ENCODE results near the gene TRPV2.
"Not testable (repeated sequence)": the region's sequence is repeated elsewhere in the genome, so short reads cannot be mapped to it uniquely, and the experiment has no call there.

Gene TRPV2

DNA sequence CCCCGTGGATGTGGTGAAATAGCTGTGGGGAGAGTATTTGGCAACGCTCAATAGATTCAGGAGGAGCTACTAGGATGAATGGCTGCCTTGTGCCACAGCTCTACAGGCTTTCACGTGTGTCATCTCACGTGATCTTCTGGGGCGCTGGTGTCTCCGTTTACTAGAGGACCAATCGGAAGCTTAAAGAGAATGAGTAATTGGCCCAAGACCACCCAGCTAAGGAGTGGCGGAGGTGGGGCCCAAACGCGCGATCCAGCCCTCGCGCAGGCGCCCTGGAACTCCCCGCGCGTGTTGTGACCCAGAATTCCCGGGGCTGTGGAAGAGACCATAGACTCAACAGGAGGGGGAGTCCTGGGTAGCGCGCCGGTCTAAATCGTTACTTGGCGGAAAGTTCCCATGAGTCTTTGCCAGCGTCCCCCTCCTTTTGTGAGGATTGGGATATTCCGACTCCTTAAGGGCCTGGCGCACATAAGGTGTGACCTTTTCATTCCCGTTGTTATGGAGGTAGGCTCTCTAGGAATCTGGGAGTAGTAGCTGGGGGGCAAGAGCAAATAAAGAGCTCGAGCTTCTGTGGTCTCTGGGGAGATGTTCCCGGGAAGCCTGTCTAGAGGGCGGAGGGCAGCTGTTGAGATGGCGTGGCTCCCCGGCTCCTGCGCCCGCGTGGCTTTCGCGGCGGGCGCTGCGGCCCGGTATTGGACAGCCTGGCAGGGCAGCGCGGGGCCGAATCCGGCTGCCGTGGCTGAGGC lies 23.4 kb downstream of the TRPV2 start:
- DNase-seq: peak; percentile 80 to 99 (median 97)

DNA sequence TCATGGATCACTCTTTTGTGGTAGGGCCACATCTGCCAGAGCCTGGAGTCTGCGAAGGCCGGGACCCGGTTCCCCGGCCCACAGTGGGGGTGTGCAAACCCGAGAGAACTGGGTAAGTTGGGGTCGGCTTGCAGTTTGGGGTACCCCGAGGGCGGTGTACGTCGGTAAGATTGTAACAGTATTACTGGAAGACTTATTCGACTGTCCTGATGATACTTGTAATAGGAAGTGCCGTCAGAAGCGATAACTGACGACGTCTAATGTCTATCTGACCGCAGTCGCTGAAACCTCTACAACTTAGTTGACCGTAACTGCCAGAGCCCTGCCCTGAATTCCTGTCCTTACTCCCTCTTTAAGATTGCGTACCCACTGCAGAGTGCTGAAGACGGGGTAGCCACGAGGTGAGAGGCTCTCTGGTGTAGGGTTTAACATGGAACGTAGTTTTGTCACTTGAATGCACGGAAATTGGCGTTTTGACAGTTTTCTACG lies 24.0 kb downstream of the TRPV2 start:
- peak in 1 of 14 donors; percentile 41 for DNase-seq

DNA sequence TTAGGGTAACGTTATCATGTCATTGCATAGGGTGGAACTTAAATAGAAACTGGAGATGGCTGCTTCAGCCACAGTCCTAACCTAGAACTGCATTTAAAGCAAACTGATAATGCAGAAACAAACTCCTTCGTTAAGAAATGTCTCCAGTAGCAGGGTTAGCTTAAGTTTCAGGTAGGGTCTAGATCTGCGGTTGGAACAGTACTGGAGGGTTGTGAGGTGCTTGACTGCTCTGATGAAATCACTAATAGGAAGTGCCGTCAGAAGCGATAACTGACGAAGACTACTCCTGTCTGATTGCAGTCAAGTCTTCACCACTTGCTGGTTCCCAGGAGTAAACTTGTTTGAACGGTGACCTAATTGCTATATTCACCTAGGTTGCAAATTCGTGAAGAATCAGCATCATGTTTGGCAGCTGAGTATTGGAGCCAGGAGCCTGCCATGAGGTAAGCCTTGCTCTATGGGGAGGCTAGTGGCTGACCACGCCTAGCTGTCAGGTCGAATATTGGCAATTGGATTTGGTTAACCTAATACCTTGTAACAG lies 24.5 kb downstream of the TRPV2 start:
- no peak for DNase-seq

DNA sequence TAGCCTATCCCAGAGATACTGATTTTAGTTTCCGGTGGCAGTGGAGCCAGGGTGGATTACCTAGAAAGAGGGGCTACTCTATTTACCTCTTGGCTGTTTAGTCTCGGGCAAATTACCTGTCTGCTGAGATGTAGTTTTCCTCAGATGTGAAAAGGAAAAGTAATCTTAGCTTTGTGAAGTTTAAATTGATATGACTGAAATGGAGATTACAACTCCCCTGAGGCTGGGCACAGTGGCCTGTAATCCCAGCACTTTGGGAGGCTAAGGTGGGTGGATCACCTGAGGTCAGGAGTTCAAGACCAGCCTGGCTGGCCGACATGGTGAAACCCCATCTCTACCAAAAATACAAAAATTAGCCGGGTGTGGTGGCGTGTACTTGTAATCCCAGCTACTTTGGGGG lies 25.0 kb downstream of the TRPV2 start:
- DNase-seq: not testable (repeated sequence)

DNA sequence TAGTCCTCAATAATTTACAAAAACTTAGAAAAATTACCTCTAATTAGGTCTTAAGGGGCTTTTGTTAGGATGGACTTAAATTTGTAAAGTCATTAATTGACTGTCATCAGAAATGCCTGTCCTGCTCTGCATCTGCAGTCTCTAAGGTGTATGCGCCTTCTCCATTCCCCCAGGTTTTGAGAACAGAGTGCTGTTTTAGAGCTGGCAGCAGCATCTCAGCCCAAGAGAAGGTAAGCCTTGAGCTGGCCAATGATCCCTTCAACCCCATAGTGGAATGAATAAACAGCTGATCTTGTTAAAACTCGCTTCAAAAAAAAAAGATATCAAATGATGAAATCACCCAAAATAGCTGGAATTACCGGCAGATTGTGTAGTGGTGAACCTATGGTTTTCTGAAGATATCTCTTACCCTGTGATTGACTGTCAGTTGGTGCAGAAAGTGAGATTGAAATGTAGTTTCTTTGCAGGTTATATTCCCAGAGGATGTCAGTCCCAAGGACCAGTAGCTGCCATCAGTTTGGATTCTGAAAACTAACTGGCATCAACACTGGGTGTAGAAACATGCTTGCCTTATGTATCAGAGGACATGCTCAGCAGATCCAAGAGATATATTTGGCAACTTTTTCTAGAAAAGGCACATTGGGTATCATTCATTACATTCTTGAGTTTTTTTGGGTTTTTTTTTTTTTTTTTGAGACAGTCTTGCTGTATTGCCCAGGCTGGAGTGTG lies 25.7 kb downstream of the TRPV2 start:
- DNase-seq: no peak

DNA sequence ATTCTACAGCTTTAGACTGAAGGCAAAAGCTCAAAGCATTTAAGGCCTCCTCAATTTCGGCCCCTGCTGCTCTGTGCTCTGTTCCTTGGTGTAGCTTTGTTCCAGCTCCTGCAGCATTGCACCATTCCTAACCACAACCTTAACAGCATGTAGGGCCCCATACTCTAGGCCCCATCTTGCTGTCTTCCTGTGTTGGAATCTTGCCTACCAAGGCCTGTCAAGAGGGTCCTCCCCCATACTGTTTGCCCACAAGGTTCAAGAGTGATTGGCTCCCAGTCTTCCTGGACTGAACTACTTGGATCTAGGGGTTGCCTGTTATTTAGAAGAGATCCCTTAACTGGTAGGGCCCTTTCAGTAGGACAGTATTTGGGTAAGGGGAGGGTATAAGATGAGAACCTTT lies 26.8 kb downstream of the TRPV2 start:
- DNase-seq: no peak

DNA sequence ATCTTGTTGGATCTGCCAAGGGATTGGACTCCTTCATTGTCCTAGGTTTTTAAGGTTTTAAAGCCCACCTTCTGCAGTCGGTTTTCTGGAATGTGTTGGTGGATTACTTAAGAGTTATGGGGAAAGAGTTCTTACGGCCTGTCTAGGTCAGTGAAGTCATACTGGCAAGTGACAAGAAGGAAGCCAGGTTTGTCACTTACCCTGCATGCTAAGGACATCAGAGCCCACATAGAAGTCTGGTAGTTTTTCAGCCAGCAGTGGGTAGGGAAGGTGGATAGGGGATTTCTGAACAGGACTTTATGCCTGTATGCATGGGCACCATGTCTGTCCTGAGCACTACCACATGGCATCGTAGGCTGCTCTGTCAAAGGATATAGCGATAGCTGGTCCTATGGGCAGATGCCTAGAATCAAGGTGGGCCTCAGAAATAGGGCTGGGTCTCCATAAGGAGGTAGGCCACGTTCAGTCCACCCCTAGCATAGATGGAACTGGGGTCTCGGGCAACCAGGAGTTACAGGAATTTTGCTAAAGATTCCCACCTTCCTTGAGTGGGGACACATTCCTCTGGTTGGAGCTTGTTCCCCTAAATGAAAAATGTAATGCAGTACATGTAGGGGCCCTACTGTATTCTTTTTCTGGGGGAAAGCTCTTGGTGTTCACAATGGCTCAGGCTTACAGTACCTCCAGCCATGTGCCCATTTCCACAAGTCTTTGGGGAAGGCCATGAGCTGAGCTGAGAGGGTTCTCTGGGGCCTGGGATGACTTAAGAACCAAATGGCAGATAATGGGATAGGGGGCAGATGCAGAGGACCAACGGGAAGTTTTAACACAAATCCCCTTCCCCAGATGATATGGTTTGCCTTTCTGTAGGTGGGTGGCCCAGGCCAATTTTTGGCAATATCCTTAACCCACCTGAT lies 27.5 kb downstream of the TRPV2 start:
- DNase-seq: no peak

DNA sequence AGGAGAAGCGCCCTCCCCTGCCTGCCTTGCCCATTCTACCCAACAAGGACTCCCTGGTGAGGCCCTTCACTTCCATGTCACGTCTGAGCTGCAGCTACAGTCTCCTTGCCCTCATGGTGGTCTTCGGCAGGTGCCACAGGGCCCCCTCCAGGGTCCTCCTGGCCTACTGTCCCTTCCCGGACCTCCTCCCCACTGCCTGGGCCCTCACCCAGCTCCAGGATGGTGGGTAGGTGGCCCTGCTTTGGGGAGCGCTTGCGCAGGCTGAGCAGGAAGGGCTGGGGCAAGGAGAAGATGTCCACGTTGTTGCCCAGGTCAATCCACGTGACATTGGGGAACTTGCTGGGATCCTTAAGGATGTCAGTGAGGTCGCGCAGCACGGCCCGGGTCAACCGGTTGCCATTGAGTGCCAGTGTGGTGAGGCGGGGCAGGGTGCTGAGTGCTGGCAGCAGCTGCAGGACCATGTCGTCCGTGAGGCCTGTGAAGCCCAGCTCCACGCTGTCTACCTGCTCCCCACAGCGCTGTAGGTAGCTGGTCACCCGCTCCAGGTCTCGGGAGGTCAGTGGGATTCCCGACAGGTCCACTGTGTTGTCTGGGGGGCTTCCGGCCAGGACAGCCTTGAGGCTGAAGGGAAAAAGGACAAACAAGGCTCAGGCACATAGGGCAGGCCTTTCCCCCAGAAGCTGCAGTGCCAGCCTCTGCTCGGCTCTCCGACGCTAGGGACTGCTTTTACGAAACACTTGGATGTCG lies 28.3 kb downstream of the TRPV2 start:
- DNase-seq: no peak

DNA sequence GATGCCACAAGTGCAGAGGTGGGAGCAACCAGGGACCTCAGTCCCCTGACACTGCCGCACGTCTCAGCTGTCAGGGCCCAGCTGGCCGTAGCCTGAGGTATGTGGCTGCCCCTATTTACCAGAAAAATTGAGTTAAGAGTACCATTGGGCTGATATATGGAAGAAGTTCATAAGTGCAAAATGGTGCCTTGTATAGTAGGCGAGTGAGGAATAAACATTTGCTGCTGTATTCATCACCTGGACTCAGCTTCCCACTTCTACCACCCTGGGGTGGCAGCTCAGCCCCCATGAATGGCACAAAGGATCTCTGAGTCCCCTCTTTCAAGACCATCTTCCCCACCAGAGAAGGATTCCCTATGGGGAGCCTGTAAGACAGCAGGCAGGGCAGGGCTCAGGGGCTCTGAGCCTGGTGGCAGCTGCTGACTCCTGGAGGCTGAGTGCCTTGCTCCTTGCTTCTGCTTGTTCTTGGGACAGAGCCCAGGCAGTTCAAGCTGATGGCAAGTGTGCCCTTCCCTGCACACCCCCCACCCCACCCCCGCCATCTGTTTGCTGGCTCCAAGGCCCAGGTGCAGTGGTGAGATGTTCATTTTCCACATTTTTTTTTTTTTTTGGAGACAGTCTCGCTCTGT lies 29.0 kb downstream of the TRPV2 start:
- peak in 1 of 14 donors; percentile 18 for DNase-seq

DNA sequence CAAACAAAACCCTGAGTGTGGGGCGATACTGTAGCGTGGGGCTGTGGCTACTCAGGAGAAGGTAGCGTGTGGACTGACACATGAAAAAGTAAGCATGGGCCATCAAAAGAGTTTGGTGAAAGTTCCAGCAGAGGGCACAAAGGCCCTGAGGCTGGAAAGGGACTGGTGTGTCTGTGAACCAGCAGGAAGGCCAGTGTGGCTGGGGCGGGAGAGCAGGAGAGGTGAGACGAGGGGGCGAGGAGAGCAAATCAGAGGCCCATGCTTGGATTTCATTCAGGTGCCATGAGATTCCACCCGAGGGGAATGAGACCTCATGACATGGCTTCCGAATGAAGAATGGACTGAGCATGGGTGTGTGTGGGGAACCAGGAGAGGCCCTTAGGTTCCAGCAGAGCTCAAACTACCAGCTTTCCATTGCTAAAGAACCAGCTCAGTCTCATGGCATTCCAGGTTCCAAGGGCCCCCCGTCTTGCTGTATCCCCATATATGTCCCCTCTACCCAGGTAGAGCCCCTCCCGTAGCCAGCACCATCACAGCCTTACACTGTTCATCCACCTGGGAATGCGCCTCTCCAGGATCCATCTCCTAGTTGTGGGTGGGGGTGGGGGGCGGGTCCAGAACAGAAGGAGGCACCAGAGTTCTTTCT lies 31.1 kb downstream of the TRPV2 start:
- no peak for DNase-seq

DNA sequence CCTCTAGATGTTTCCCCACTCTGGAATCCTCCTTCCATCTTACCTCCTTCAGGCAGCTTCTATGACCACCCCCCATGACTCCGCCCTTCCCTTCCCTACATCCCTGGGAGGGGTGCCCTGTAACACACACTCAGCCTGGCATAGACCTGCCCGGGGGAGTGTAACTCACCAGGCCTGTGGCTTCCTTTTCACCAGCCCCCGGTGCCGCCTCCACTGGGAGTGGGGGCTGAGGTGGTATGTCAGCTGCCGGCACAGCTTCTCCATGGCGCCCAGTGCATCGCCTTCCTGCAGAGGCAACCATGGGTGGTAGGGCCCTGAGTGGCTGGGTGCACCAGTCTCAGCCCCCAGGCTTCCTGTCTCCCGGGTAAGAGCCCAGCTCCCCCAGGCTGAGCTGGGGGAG lies 32.3 kb downstream of the TRPV2 start:
- DNase-seq: no peak

DNA sequence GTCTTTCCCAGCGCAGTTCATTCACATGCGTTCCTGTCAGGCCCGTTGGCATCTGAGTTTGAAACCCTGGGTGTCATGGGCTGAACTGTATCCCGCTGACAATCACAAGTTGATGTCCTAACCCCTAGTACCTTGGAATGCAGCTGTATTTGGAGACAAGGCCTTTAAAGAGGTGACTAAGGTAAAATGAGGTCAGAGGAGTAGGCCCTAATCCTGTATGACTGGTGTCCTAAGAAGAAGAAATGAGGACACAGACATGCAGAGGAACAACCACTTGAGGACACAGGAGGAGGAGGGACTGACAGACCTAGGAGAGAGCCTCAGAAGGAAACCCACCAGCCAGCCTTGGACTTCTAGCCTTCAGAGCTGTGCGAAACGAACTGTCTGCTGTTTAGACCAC lies 33.1 kb downstream of the TRPV2 start:
- DNase-seq: no peak

DNA sequence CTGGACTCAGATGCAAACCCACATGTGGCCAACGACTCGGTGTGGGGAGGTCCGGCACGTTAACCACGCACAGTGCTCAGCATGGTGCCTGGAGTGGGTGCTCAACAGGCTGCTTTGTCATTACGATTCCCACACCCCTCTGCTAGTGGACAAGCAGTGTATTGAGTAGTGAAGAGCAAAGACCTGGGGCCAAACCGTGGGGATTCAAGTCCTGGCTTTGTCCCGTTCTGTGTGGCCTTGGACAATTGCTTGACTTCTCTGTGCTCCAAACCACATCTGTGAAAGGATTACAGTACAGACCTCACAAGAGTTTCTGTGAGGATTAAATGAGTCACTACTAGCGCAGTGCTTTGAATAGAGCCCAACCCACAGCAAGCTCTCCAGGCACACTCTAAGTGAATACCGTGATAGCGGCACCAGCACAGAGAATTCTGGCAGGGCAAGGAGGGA lies 33.8 kb downstream of the TRPV2 start:
- no peak for DNase-seq

DNA sequence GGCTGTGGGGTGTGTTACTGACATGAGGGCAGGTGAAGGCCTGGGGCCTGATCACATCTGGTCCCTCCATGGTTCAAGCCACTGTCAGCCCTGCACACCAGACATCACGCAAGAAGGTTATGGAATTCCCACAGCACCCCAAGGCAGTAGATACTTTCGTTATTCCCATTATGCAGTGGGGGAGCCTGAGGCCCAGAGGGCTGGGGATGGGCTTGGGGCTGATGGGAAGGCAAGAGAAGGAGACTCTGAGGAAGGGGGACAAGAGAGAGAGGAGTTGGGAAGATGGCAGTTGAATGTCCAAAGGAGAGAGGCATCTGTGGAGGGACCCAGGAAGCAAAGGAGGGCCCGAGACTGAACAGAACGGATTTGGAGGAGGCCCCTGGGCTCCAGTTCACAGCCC lies 34.7 kb downstream of the TRPV2 start:
- DNase-seq: no peak

DNA sequence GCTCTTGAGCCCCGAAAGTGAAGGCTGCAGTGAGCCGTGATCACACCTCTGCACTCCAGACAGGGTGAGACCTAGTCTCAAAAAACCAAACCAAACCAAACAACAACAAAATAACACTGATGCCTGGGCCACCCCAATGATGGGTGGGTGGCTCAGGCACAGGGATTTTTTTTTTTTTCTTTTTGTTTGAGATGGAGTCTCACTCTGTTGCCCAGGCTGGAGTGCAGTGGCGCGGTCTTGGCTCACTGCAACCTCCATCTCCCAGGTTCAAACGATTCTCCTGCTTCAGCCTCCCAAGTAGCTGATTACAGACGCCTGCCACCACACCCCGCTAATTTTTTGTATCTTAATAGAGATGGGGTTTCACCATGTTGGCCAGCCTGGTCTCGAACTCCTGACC lies 36.9 kb downstream of the TRPV2 start:
- not testable (repeated sequence) for DNase-seq

DNA sequence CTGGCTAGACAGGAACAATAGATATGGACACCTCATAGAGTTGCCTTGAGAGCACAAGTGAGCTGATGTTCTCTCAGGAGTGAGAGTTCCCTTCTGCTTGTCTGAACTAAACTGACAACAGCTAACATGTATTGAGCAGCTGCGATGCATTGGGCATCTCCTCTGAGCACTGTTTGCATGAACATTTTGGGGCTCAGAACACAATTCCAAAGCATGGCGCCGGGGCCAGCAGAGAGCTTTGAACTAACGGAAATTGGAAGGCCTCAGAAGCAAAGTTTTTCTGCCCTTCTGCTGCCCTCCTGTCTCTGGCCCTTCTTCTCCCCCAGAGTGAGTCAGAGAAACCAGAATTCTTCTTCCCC lies 38.1 kb downstream of the TRPV2 start:
- DNase-seq: no peak

DNA sequence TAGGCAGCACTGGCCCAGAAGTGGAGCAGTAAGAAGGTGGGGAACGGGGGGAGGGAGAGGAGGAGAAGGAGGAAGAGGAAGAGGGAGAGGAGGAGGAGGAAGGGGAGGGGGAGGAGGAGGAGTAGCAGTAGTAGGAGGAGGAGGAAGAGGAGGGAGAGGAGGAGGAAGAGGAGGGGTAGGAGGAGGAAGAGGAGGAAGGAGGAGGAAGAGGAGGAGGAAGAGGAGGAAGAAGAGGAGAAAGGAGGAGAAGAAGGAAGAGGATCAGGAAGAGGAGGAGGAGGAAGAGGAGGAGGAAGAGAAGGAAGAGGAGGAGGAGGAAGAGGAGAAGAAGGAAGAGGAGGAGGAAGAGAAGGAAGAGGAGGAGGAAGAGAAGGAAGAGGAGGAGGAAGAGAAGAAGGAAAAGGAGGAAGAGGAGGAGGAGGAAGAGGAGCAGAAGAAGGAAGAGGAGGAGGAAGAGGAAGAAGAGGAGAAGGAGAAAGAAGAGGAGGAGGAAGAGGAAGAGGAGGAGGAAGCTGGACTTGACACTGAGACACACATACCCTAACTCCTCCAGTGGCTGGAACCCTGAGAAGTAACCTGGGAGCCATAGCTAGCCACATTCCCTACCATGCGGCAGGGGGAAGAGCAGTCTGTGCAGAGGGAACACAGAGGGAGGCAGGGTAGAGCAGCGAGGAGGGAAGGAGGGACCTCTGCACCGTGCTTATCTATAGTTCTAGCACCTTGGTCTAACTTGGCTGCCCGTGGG lies 40.8 kb downstream of the TRPV2 start:
- DNase-seq: no peak

DNA sequence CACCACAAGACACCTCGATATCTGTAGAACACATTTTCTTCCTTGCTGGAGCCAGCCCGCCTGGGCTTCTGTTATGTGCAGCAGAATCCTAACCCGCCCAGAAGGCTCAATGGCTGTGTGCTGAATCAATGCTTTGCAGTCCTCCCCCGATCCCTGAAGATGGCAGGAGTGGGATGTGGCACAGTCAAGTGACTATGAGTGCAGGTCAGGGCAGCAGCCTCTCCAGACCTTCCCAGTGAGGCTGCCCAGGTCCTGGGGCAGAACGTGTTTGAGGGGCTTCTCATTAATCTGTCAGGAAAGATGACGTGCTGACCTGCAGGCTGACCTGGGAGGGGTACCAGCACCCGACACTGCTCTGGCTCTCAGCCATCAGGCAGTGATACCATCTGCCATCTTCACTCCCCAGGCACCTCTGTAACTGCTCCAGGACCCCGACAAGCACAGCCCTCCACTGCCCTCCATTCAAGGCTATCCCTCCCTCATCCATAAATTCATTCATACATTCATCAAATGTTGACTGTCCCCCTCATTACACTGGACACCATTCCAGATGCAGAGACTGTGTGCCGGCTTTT lies 41.5 kb downstream of the TRPV2 start:
- no peak for DNase-seq

DNA sequence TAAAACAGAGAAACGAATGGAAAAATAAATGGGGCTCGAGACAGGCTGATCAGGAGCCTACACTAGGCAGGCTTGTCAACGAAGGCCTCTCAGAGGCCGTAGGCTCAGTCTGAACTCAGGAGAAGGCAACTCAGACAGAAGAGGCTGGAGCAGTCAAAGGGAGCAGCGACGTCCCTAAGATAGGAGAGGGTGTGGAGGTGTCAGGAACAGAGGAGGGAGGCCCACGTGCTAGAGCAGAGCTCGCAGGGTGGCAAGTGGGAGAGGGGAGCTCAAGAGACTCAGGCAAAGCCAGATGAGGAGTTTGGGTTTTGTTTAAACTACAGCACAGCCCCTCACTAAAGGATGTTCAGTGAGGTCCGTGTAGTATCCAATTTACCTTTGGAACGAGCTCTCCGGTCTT lies 43.9 kb downstream of the TRPV2 start:
- no peak for DNase-seq

Measured in C1 segment of cervical spinal cord (tissue), 14 donors.